Measurements from ENCODE around the gene COL6A6. TPM values are rescaled to one million over a fixed set of nuclear protein-coding genes. Genes with fewer than 3 reads are reported as not detected.

Gene COL6A6
- total RNA-seq: 1 to 10 TPM in 1 of 5 donors, not detected in 4; 7.0 TPM
- polyA plus RNA-seq: not detected
- long read RNA-seq, donor 1: 0 reads
- long read RNA-seq, donor 2, partial matches to known transcripts: 11 of 11 reads
- long read RNA-seq, donor 2, other reads (novel, unspliced or antisense): 0 of 11 reads
- long read RNA-seq, donor 3: 0 reads
- long read RNA-seq, donor 4: 0 reads
- long read RNA-seq, donor 5: 0 reads
- long read RNA-seq, donor 6: 0 reads
- long read RNA-seq, donor 7: 0 reads
- long read RNA-seq, donor 8: 0 reads
- long read RNA-seq, donor 9: 0 reads
- long read RNA-seq, donor 10: 0 reads

- DNase-seq: peak in 1 of 2 donors; percentile 35
- Histone ChIP-seq H3K27me3 (peaks cover 3 to 50% (median 23%) of the 10 kb centered on the region in 3 donors), H3K4me3 (peak within 1 kb of the TSS in 2 of 4 donors; percentile 9 to 25), H3K36me3 (no peaks in the 10 kb centered on the region), H3K9me3 (peaks cover 0 to 8% (median 2%) of the 10 kb centered on the region in 4 donors), H3K4me1 (peaks cover 0 to 13% (median 4%) of the 10 kb centered on the region in 4 donors), H3K27ac (no peak within 1 kb of the TSS)
- intact Hi-C loops (cut with DNase I; ENCODE audit: low total_unique reads): no loop called here
- 3 to 6% (median 5%) methylated on average over 21 to 58 of the region's 58 CpGs for WGBS, 5 donors
- no peak for TF ChIP-seq POLR2A (IDR thresholded peaks at IDR 0.05)
Observed at GRCh38 chr3:130516645-130517512, at the start of gene COL6A6. TSS of gene COL6A6 (plus strand) at chr3:130517177. CDS start at chr3:130560365, 43,188 bp downstream.

- no peak overlapping the region for H3K27ac ChIP-seq
- no peaks in the 10 kb centered on the region for H3K36me3 ChIP-seq
- no peaks in the 10 kb centered on the region for H3K27me3 ChIP-seq
- intact Hi-C loops (cut with DNase I; ENCODE audit: low total_unique reads): no loop called here
- H3K9me3 ChIP-seq: no peaks in the 10 kb centered on the region
- TF ChIP-seq POLR2A (IDR thresholded peaks at IDR 0.05) (no peak), POLR2AphosphoS5 (IDR thresholded peaks at IDR 0.05) (no peak), CTCF (IDR thresholded peaks at IDR 0.05) (no peak), EP300 (IDR thresholded peaks at IDR 0.05) (no peak)
- no peaks in the 10 kb centered on the region for H3K4me1 ChIP-seq
- no peak for DNase-seq
- no peak overlapping the region for H3K4me3 ChIP-seq
- 94 to 100% (median 96%) methylated on average over 1 of the region's 1 CpG for WGBS, 5 donors
Observed at GRCh38 chr3:130468311-130468710, 48.7 kb upstream of the COL6A6 start.

- DNase-seq: no peak
- H3K27ac ChIP-seq: no peak overlapping the region
- TF ChIP-seq CTCF (IDR thresholded peaks at IDR 0.05): no peak
- H3K4me3 ChIP-seq: no peak overlapping the region
- no peaks in the 10 kb centered on the region for H3K36me3 ChIP-seq
- no peaks in the 10 kb centered on the region for H3K4me1 ChIP-seq
- intact Hi-C loops (cut with DNase I; ENCODE audit: low total_unique reads): no loop called here
- H3K9me3 ChIP-seq: no peaks in the 10 kb centered on the region
- WGBS, 5 donors: 41 to 67% (median 59%) methylated on average over 3 of the region's 3 CpGs
- no peaks in the 10 kb centered on the region for H3K27me3 ChIP-seq
Observed at GRCh38 chr3:130470126-130470525, 46.9 kb upstream of the COL6A6 start.

GRCh38 chr3:130473416-130473815, 43.6 kb upstream of the COL6A6 start:
- intact Hi-C loops (cut with DNase I; ENCODE audit: low total_unique reads): no loop called here
- WGBS, 5 donors: 34 to 85% (median 63%) methylated on average over 2 of the region's 2 CpGs
- TF ChIP-seq POLR2AphosphoS5 (IDR thresholded peaks at IDR 0.05): no peak
- no peak for TF ChIP-seq EP300 (IDR thresholded peaks at IDR 0.05)
- no peak for TF ChIP-seq POLR2A (IDR thresholded peaks at IDR 0.05)
- TF ChIP-seq CTCF (IDR thresholded peaks at IDR 0.05): no peak
- Histone ChIP-seq H3K27ac (no peak overlapping the region), H3K9me3 (no peaks in the 10 kb centered on the region), H3K4me1 (no peaks in the 10 kb centered on the region), H3K27me3 (no peaks in the 10 kb centered on the region), H3K4me3 (no peak overlapping the region), H3K36me3 (no peaks in the 10 kb centered on the region)
- DNase-seq: no peak

Measured in stomach (tissue), 19 donors.